Smooth muscle cell (in vitro differentiated cells): ENCODE data around the gene SLC6A13. TPM values are rescaled to one million over a fixed set of nuclear protein-coding genes. Genes with fewer than 3 reads are reported as not detected.

Experiments used
- DNase-seq: peaks from one replicate; lab custom pipeline; 2025; ENCODE audit not compliant: unreplicated experiment; lab: John Stamatoyannopoulos, UW
- H2AFZ ChIP-seq: fragments of 200-600 bp; sonication (generic); 2 replicates; pipeline ENCODE4 v1.6.0; 2016; ENCODE audit warnings: antibody characterized with exemption, low read depth, mild to moderate bottlenecking
- H3F3A ChIP-seq: fragments of 200-600 bp; sonication (generic); 2 replicates; pipeline ENCODE4 v1.6.0; 2017; ENCODE audit warnings: antibody characterized with exemption, low read depth
- H3K27ac ChIP-seq: fragments of 200-600 bp; sonication (generic); 2 replicates; pipeline ENCODE4 v1.5.1; 2016; ENCODE audit warnings: low read depth, mild to moderate bottlenecking
- H3K27me3 ChIP-seq: fragments of 200-600 bp; sonication (generic); 2 replicates; pipeline ENCODE4 v1.6.1; 2016; ENCODE audit warnings: low read depth, mild to moderate bottlenecking
- H3K36me3 ChIP-seq: fragments of 200-600 bp; sonication (generic); 2 replicates; pipeline ENCODE4 v1.5.1; 2016; ENCODE audit warnings: low read depth
- H3K4me1 ChIP-seq: fragments of 200-600 bp; sonication (generic); 2 replicates; pipeline ENCODE4 v1.5.1; 2016; ENCODE audit warnings: low read depth
- H3K4me2 ChIP-seq: fragments of 200-600 bp; sonication (generic); 2 replicates; pipeline ENCODE4 v1.6.0; 2016; ENCODE audit warnings: mild to moderate bottlenecking
- H3K4me3 ChIP-seq: fragments of 200-600 bp; sonication (generic); 2 replicates; pipeline ENCODE4 v1.5.1; 2016; ENCODE audit warnings: mild to moderate bottlenecking
- H3K79me2 ChIP-seq: fragments of 200-600 bp; sonication (generic); 2 replicates; pipeline ENCODE4 v1.6.0; 2016; ENCODE audit warnings: low read depth, mild to moderate bottlenecking
- H3K9ac ChIP-seq: fragments of 200-600 bp; sonication (generic); 2 replicates; pipeline ENCODE4 v1.6.0; 2016; ENCODE audit warnings: low read depth
- H3K9me3 ChIP-seq: fragments of 200-600 bp; sonication (generic); replicated peaks from 2 replicates; pipeline ENCODE4 v1.5.1; 2016; ENCODE audit warnings: low read depth
- H4K20me1 ChIP-seq: fragments of 200-600 bp; sonication (generic); 2 replicates; pipeline ENCODE4 v1.6.0; 2016; ENCODE audit warnings: low read depth
- WGBS: methylation state at CpG from one replicate; pipeline ENCODE4 v1.1.7; 2016; ENCODE audit warnings: low lambda C conversion rate; 5-methylcytosine and 5-hydroxymethylcytosine counted together
- polyA plus RNA-seq: library from polyadenylated mRNA; unstranded; fragments of >200 nt; fragmentation: Nextera tagmentation; extraction: Ambion mirVana; gene quantifications from 2 replicates; pipeline ENCODE4 v1.2.1, GENCODE V29; 2016
- total RNA-seq: library from RNA; depleted of rRNA; stranded (reverse); fragments of >200 nt; gene quantifications from 2 replicates; pipeline ENCODE4 v1.2.3, GENCODE V29; 2014
- TF ChIP-seq, protein P1 (sequence below): fragments of 200-600 bp; sonication (generic); IDR thresholded peaks from 2 replicates; pipeline ENCODE4 v1.5.1; 2017; ENCODE audit warnings: borderline replicate concordance, mild to moderate bottlenecking, antibody characterized with exemption; ENCODE audit not compliant: insufficient read depth, poor library complexity, severe bottlenecking

SLC6A13 gene
- total and polyA plus RNA-seq, 2 experiments from 2014 or later = 0.45 to 0.66 TPM

DNA sequence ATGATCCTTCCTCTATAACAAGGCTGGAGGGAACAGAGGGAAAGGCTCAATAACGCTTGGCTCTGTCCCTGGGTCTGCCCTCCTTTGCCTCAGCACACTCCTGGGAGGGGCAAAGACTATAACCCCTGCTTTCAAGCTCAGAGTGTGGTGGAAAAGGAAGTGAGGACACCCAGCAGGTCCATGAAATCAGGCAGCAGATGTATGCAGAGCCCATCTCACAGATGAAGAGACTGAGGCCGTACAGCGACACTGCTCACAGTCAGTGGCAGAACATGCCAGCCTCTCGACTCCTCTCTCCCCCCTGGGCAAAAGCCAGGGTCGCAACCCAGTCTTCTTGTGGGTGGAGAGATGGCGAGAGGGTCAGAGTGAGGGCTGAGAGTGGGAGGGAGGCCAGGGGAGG, 88.5 kb downstream of the SLC6A13 start:
- no peak overlapping the region for H3K4me2 ChIP-seq
- H2AFZ ChIP-seq = no peak overlapping the region
- H3K9me3 ChIP-seq = no peaks in the 10 kb centered on the region
- peaks cover 19% of the 10 kb centered on the region for H3K4me1 ChIP-seq
- no peaks in the 10 kb centered on the region for H3F3A ChIP-seq
- H3K9ac ChIP-seq = no peak overlapping the region
- no peaks in the 10 kb centered on the region for H3K36me3 ChIP-seq
- DNase-seq = no peak
- WGBS = 92% methylated on average over 6 of the region's 6 CpGs
- TF ChIP-seq, protein P1, sequence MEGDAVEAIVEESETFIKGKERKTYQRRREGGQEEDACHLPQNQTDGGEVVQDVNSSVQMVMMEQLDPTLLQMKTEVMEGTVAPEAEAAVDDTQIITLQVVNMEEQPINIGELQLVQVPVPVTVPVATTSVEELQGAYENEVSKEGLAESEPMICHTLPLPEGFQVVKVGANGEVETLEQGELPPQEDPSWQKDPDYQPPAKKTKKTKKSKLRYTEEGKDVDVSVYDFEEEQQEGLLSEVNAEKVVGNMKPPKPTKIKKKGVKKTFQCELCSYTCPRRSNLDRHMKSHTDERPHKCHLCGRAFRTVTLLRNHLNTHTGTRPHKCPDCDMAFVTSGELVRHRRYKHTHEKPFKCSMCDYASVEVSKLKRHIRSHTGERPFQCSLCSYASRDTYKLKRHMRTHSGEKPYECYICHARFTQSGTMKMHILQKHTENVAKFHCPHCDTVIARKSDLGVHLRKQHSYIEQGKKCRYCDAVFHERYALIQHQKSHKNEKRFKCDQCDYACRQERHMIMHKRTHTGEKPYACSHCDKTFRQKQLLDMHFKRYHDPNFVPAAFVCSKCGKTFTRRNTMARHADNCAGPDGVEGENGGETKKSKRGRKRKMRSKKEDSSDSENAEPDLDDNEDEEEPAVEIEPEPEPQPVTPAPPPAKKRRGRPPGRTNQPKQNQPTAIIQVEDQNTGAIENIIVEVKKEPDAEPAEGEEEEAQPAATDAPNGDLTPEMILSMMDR = no peak
- no peaks in the 10 kb centered on the region for H3K79me2 ChIP-seq
- no peaks in the 10 kb centered on the region for H3K27me3 ChIP-seq
- no peak overlapping the region for H3K4me3 ChIP-seq
- no peak overlapping the region for H3K27ac ChIP-seq
- H4K20me1 ChIP-seq = no peaks in the 10 kb centered on the region

DNA sequence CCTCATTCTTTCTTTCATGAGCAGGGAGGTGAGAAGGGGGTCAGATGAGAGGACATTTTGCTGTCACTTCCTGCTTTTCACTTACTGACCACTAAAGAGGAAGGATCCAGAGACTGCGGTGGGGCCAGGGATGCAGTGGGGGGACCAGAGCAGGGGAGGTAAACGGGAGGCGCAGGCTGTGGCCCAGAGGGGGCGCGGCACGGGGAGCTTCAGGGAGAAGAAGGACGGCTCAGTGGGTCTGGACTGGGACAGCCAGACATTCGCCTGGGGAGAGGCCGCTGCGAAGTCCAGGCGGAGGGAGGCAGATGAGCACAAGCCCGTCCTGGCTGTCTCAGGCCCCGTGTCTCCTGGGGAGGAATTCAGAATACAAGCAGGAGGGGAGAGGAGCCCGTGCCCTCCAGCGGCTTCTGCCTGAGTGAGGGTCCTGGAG, 89.9 kb downstream of the SLC6A13 start:
- DNase-seq = no peak
- no peak overlapping the region for H3K27ac ChIP-seq
- H3K79me2 ChIP-seq = no peaks in the 10 kb centered on the region
- no peaks in the 10 kb centered on the region for H3K36me3 ChIP-seq
- H3K9me3 ChIP-seq = no peaks in the 10 kb centered on the region
- H3F3A ChIP-seq = no peaks in the 10 kb centered on the region
- peaks cover 25% of the 10 kb centered on the region for H3K4me1 ChIP-seq
- no peak overlapping the region for H3K9ac ChIP-seq
- no peak overlapping the region for H2AFZ ChIP-seq
- H3K27me3 ChIP-seq = no peaks in the 10 kb centered on the region
- H3K4me2 ChIP-seq = no peak overlapping the region
- TF ChIP-seq, protein P1 = no peak
- H4K20me1 ChIP-seq = no peaks in the 10 kb centered on the region
- no peak overlapping the region for H3K4me3 ChIP-seq
- WGBS = 88% methylated on average over 13 of the region's 15 CpGs

DNA sequence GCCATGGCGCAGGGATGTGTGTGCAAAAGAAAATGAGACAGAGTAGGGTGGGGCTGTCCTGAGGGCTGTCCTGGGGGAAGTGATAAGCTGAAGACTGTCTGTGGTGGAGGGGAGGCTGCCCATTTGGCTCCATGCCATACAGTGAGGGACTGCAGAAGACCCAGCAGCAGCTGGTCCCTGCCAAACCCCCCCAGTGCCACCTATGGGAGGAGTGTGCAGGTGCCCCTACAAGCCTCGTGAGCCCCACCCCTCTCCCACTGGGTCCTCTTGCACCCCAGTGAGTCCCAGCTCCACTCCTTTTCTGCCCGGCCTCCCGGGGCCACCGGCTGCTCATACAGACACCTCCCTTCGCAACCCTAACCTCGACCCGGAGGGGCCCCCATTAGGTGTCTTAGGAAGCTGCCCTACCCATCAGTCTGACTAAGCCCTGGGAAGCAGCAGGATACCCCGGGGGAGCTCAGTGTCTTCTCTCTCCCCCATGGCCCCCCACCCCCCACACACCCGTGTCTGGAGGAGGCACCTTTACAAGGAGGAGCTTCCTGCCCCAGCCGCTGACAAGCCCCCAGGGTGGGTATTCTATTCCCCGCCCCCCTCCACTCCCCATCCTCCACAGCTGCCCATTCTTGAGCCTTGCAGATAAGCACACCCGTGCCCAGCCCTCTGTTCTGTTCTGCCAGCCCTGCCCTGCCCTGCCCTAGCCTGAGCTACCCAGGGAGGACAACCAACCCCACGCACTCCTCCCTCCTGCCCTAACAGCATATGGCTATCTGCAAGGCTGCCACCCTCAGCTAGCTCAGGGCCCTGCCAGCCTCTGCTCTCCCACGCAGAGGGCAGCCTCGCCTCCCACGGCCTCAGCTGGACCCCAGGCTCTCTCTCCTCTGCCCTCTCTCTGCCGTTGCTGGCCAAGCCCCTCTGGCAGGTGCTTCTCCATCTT, 90.6 kb downstream of the SLC6A13 start:
- Histone ChIP-seq H3K4me3 (no peak overlapping the region), H3K36me3 (no peaks in the 10 kb centered on the region), H4K20me1 (no peaks in the 10 kb centered on the region), H3K4me2 (no peak overlapping the region), H3F3A (no peaks in the 10 kb centered on the region), H3K9me3 (no peaks in the 10 kb centered on the region), H3K79me2 (no peaks in the 10 kb centered on the region), H3K9ac (no peak overlapping the region), H3K27ac (no peak overlapping the region), H2AFZ (no peak overlapping the region), H3K27me3 (no peaks in the 10 kb centered on the region), H3K4me1 (peaks cover 21% of the 10 kb centered on the region)
- DNase-seq = no peak
- 86% methylated on average over 16 of the region's 18 CpGs for WGBS
- TF ChIP-seq, protein P1 = no peak
